ENCODE results near the gene C6orf132.

DNA sequence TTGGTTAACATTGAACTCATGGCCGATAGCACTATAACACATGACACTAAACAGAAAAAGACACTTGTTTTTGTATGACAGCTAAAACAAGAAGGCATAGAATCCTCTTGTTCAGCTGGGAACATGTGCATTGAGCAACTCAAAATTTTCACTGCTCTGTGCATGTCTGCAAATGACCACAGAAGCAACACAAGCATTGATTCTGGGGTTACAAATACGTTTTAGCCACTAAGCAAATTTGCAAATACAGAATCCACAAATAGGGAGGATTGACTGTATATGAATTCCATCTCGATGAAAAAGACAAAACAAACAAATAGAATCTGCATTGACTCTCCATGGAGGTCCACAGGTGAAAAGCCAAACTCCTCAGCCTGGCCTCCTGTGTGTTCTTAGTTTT, 31.7 kb downstream of the C6orf132 start:
- no peak for TF ChIP-seq TAF1 (IDR thresholded peaks at IDR 0.05; ENCODE audit: low read depth, low read length)
- TF ChIP-seq CTCF (IDR thresholded peaks at IDR 0.05; ENCODE audit: control extremely low read depth in 1 of 3, insufficient read depth in 1 of 3, low read depth in 1 of 3, low read length in 3 of 3): no peak
- no peak for TF ChIP-seq EZH2 (IDR thresholded peaks at IDR 0.05; ENCODE audit: low read depth, low read length, severe bottlenecking)
- TF ChIP-seq JUND (IDR thresholded peaks at IDR 0.05; ENCODE audit: low read length): no peak
- no peak for TF ChIP-seq RFX5 (IDR thresholded peaks at IDR 0.05; ENCODE audit: borderline replicate concordance, low read depth, low read length)
- TF ChIP-seq, protein P1, sequence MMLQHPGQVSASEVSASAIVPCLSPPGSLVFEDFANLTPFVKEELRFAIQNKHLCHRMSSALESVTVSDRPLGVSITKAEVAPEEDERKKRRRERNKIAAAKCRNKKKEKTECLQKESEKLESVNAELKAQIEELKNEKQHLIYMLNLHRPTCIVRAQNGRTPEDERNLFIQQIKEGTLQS (IDR thresholded peaks at IDR 0.05; ENCODE audit: insufficient read depth, low read depth, low read length): no peak
- TF ChIP-seq HDAC2 (IDR thresholded peaks at IDR 0.05; ENCODE audit: borderline replicate concordance in 1 of 2, low read depth in 2 of 2, low read length in 2 of 2): no peak

Measured in H1 (cell line).